Measurements from ENCODE around the gene IL17REL.

IL17REL gene

DNA sequence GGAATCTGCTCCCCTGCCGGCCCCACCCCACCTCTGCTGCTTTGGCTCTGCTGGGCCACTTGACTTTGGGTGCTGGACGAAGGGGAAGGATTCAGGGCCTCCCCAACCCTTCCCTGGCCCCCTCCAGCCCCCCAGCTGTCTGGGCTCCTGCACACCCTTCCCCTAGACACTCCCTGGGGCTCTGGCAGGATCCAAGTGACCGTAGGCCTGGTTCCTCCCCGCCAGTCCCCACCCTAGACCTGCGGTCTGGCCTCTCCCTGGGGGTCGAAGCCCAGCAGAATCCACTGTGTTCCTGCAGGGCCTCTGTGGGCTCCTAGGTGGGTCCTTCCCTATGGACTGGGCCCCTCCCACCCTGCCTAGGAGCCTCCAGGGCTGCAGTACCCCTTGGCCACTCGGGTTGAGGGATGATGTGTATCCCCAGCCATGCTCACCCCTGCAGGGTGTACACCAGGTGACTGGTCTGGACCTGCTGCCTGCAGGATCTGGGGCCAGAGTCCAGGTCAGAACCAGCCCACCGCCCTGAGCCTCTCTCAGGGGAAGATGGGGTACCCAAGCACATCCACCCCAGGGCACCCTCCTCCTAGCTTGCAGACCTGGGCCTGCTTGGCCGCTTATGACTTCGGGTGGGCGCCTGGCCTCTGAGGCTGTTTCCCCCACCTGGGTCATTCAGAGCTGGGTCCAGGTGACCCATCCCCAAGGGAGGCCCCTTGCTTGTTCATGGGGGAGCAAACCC, 46.4 kb downstream of the IL17REL start:
- DNase-seq = no peak

DNA sequence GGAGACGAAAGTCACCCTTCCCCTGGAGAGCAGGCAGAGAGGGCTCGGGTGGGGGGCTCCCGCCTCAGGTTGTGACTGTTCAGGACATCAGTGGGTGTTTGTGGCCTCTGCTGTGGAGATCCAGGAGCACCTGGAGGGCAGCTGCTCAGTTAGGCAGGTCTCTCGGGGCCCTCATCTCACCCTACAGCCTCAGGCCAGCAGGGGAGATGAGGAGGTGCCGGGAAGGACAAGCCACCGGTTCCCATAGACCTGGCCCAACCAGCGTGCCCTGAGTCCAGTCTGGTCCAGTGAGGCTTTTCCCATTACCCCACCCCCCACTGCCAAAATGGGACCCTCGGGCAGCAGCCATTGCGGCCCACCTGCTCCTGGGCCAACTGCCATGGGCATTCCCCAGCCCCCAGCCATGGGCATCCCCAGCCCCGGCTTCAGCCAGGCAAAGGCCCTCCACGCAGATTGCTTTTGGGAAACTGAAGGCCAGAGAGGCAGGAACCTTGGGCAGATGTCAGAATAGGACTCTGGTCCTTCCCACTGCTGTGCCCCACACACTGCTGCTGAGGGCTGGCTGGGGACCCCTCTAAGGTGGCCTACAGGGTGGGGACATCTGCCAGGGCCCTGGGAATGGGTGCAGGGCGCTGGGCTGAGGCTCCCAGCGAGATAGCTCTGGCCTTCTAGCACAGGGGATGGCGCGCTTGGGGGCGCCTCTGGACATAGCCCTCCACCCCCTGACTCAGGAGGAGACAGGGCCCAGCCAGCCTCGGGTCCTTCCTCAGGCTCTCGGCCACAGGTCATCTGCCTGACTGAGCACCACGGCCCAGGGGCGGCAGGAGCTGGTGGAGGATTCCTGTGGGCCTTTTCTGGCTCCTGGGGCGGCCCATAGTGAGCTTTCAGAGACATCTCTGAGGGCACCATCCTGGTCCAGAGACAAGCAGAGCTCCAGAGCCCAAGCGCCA, 47.2 kb downstream of the IL17REL start:
- no peak for DNase-seq

DNA sequence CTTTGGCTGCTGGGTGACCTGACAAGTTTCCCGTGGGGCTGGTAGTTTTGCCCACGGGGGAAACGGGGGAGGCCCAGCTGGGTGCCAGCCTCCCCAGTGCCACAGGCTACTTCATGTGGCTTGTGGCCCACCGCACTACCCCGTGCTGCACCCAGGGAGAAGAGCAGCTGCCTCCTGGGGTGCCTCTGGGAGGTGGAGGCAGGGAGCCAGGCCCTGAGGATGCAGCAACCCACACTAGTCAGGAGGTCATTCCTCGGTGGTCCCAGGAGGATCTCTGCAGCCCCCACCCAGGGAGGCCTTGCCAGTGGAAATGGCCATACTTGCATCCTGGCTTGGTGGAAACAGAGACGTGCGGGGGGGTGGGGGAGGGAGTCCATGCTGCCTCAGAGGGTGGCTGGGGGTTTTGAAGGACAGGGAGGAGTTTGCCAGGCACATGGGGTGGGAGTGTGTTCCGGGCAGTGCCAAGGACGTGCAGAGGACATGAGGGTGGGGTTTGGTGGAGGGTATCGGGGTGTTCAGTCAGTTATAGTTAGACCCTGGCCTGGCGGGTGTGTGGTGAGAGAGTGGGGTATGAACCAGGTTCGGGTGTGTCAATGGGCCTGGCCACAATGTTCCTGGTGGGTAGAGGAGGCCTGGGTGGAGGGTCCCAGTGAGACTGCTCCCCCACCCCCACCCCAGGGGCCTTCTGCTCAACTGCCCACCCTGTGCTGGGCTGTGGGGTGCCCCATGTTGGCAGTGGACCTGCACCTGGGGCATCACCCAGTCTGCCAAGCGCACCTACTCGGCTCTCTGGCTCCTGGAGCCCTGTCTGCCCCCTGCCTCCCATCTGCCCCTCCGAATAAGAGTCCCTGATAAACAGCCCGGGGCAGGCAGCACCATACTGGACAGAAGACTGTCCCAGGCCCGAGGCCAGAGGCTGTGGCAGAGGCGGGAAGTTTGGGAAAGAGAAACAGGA, 48.2 kb downstream of the IL17REL start:
- no peak for DNase-seq

DNA sequence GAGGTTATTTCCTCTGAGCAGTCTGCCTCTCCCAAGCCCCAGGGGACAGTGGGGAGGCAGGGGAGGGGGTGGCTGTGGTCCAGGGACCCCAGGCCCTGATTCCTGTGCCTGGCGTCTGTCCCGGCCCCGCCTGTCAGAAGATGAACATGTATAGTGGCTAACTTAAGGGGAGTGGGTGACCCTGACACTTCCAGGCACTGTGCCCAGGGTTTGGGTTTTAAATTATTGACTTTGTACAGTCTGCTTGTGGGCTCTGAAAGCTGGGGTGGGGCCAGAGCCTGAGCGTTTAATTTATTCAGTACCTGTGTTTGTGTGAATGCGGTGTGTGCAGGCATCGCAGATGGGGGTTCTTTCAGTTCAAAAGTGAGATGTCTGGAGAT, 48.9 kb downstream of the IL17REL start:
- no peak for DNase-seq

DNA sequence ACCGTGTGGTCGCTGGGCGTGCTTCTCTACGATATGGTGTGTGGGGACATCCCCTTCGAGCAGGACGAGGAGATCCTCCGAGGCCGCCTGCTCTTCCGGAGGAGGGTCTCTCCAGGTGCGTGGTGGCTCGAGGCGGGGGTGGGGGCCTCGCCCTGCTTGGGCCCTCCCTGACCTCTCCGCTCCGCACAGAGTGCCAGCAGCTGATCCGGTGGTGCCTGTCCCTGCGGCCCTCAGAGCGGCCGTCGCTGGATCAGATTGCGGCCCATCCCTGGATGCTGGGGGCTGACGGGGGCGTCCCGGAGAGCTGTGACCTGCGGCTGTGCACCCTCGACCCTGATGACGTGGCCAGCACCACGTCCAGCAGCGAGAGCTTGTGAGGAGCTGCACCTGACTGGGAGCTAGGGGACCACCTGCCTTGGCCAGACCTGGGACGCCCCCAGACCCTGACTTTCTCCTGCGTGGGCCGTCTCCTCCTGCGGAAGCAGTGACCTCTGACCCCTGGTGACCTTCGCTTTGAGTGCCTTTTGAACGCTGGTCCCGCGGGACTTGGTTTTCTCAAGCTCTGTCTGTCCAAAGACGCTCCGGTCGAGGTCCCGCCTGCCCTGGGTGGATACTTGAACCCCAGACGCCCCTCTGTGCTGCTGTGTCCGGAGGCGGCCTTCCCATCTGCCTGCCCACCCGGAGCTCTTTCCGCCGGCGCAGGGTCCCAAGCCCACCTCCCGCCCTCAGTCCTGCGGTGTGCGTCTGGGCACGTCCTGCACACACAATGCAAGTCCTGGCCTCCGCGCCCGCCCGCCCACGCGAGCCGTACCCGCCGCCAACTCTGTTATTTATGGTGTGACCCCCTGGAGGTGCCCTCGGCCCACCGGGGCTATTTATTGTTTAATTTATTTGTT, 49.6 kb downstream of the IL17REL start:
- peak in 1 of 2 experiments; percentile 17 for DNase-seq

DNA sequence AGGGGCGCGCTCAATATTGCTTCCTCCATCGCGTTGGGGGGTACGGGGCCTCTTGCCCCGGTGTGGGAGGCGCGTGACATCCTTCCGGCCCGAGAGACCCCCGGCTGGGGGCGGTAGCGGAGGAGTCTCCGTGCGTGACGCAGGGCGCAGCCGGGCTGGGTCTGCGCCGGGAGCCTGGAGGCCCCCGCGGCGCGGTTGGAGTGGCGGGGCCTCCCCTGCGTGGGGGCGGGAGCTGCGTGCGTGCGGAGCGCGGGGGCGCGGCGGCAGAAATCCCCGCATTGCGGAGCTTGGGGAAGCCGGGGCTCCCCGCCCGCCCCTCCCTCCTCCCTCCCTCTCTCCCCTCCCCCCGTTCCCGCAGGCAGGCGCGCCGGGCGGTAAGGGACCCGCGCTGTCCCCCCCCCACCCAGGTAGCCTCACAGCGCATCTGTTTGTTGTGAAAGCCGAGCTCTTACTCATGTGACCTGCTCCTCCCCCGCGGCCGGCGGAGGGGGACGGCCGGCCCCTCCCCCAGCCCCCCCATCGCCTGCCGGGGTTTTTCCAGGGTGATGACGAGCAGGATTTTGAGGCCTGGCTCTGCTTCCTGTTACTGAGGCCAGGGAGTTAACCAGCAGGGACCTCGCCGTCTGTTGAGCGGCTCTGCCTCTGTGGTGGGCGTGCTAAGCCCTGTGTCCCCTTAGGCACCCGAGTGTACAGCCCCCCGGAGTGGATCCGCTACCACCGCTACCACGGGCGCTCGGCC, 50.4 kb downstream of the IL17REL start:
- DNase-seq = peak; percentile 85 to 86

DNA sequence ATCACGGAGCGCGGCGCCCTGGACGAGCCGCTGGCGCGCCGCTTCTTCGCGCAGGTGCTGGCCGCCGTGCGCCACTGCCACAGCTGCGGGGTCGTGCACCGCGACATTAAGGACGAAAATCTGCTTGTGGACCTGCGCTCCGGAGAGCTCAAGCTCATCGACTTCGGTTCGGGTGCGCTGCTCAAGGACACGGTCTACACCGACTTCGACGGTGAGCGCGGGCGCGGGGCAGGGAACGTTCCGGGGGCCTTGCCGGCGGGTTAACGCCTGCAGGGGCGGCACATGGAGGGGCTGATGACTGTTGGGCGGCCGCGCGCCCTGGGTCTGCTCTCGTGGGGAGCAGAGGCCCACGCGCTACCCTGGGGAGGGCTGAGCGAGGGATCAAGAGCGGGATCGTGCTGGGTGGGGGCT, 51.0 kb downstream of the IL17REL start:
- DNase-seq = no peak

DNA sequence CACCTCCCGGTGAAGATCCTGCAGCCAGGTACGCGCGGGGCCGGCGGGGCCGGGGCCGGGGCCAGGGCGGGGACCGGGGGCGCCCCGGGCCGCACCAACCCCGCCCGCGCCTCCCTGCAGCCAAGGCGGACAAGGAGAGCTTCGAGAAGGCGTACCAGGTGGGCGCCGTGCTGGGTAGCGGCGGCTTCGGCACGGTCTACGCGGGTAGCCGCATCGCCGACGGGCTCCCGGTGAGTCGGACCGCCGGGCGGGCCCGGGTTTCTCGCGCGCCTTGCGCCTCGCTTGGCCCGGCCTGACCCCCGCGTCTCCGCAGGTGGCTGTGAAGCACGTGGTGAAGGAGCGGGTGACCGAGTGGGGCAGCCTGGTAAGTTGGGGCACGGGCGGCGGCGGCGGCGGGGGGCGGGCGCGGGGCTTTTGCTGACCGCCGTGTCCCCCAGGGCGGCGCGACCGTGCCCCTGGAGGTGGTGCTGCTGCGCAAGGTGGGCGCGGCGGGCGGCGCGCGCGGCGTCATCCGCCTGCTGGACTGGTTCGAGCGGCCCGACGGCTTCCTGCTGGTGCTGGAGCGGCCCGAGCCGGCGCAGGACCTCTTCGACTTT, 51.5 kb downstream of the IL17REL start:
- peak in 1 of 2 experiments; percentile 28 for DNase-seq

DNA sequence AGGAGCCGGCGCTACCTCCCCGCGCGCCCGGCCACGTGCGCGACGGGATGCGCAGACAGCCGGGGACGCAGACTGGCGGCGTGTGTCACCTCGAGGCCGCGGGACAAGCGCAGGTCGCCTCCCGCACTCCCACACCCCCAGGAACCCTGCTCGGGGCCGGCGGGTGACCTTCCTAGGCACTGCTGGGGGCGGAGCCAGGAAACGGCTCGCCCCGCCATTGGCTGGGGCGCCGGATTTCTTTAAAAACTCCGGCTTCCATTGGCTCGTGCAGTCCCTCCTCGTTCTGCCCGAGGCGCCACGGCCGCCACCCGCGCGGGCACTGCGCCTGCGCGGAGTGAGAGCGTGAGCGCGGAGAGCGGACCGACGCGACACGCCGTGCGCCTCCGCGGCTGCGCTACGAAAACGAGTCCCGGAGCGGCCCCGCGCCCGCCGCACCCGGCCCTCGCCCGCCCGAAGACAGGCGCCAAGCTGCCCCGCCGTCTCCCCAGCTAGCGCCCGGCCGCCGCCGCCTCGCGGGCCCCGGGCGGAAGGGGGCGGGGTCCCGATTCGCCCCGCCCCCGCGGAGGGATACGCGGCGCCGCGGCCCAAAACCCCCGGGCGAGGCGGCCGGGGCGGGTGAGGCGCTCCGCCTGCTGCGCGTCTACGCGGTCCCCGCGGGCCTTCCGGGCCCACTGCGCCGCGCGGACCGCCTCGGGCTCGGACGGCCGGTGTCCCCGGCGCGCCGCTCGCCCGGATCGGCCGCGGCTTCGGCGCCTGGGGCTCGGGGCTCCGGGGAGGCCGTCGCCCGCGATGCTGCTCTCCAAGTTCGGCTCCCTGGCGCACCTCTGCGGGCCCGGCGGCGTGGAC, 52.2 kb downstream of the IL17REL start, which contains the start of gene PIM3:
PIM3 (plus strand) TSS at position 614 of the 846 bp plus-strand sequence; CDS start at position 790, 176 bp downstream.
- peak; percentile 88 to 92 for DNase-seq

DNA sequence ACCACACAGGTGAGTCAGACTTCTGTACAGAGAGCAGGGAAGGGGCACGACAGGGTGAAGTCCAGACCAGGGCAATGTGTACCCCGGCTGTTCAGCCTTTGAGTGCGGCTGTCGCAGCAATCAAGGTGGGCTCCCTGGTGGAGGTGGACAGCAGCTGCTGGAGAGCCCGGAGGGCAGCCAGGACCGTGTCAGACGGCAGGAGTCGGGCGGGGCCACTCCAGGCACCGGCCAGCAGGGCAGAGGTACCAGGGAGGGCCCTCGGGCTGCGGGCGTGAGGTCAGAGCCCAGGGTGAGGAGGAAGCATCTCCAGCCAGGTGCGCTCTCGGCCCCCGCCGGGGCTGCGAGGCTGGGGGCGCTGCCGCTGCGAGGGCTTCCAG, 52.8 kb downstream of the IL17REL start:
- DNase-seq = peak in 1 of 2 experiments; percentile 23

DNA sequence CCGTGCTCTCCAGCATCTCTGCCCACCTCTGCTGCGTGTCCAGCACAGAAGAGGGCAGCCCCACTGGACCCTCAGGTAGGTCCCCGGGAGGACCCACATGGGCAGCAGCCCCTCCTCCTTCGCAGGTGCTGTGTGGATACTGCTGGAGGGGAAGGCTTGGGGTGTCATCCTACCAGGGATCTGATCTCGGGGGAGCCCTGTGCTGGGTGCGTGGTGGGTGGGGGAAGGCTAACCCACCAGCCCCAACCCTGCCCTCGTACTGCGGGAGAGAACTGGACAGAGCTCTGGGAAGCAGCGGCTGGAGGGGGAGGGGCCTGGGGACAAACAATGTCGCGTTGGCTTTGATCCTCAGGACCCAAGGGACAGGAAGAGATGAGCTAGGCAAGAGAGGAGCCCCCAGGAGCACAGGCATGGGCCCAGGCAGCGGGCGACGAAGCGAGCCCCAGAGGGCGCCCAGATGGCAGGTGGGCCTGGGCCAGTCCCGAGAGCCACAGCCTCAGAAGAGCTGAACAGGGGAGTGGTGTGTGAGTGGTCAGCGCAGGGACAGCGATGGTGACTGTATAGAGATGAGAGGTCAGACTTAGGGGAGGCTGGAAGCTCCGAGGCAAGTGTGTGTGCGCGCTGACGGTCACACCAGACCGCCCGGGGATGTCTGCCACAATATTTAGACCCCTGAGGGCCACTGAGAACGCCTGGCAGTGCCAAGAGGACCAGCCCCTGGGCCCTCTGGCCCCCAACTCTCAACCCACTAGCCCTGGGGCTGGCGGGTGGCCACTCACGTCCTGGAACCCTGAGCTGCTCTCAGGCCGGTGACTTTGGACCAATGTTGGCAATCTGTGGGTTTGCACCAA, 53.4 kb downstream of the IL17REL start:
- no peak for DNase-seq

DNA sequence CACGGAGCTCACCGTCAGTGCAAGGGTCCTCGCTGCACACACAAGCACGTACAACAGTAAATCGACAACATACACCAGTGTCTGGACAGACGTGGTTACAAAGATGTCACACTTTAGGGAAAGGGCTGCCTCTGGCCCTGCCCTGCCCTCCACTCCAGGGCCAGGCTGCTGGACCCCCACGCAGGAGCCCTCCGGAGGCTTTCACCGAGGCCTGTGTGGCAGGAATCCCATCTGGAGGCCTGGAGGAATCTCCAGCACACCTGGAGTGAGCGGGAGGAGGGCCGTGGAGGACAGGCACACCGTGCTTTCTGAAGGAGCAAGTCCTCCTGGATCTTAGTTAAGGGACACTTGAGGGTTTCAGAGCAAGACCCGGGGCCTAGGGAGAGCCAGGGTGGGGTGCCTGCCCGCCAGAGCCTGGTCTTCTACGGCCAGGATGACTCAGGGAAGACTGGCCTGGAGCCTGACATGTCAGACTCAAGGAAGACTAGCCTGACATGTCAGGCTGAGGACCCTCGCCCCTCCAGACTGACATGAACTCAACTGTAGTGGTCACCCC, 54.1 kb downstream of the IL17REL start:
- no peak for DNase-seq

DNA sequence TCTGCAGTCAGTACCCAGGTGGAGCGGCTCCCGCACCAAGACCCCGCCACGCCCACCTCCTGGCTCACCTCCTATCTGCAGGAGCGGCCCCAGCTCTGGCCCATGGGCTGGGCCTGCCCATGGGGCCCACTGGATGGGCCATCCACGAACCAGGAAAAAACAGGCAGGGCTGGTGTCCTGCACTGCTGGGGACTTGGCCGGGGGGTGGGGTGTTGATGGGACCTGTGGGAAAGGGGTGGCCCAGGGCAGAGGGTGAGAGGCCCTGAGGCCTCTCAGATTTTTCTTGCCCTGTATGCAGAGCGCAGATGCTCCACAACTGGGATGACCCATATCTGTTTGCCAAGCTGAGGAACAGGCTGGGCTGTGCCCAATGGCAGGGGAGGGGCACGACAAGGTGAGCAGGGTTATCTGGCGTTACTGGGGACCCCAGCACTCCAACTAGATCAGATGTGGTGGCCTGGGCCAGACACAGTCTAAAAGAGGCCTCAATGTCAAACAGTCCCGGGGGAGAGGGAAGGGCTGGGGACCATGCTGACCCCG, 54.7 kb downstream of the IL17REL start:
- no peak for DNase-seq

DNA sequence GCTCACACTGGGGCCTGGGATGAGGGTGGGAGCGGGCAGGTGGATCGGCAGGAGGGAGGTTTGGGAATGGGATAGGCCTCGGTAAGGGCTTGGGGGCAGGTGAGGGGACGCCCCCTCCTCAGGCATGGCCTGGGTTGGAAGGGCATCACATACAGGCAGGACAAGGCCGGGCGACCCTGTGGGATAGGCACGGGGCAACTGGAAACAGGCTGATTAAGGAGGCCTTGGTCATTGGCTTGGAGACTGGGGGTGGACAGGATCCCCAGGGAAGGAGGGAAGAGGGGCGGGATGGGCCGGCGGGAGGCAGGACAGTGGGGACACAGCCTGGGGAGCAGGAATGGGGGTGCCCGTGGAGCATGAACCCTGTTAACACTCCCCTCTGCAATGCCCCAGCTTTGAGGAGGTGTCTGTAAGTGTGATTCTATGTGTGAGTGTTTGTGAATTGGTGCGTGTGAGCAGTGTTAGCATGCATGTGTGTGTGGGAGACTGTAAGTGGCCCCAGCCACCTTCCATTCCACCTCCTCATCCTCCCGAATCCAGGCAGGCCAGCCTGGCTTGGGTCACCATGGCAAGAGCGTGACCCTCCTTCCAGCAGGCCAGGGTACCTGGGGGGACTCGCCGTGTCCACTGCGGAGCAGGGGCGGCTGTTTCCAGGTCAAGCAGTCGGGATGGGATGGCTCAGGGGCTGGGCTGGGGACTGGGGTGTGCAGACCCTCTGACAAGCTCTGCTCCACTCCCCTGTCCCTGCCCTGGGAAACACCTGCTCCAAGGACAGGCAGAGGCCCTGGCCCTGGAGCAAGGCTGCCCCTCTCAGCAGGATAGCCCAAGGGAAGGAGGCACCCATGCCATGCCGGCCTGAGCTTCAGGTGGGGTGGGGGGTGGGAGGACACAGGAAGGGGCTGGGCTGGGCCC, 55.4 kb downstream of the IL17REL start:
- no peak for DNase-seq

DNA sequence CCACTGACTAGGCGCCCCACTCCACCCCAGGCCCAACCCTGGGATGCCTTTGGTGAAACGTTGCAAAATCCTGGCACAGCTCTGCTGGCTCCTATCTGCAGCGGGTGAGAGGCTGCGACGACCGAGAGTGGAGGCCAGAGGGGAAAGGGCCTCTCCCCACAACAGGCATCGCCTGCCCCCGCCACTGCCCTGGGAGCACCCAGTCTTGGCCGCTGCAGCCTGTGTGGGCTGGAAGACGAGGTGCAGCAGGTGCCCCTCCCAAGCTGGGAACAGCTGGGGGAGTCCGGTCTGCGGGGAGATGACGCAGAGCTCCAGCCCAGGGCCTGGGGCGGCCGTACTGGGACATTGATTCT, 56.2 kb downstream of the IL17REL start:
- DNase-seq = no peak

DNA sequence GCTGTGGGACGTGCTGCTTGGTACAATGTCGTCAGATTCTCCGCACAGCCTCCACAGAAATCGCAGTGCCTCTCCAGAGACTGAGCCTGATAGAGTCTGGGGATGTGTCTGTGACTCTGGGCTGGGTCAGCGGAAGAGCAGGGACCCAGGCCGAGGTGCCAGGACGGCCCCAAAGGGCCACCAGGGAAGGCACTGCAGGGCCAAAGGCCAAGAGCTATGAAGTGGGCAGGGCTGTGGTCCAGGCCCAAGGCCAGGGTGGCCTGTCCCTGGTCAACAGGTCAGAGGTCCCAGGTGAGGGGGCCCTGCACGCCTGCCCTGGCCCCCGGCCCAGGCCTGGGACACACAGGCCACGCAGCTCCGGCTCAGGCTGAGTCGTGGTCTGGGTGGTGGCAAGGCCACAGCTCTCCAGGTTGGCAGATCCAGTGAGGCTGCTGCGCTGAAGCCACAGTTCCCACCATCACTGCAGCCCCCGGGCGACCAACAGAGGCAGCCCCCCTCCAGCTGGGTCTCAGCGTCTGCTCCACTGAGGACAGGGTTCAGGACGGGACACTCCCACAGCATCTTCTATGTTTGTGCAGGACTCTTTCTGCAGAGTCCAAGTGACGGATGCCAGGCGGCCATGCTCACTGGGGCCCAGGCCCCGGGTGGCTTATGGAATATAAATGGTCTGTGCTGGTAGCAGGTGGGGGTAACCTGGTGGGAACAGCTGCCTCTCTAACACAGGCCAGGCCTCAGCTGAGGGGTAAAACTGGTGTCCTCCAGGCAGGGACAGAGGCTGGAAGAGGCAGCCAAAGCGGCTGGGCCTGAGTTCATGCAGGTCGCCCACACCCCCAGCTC, 56.8 kb downstream of the IL17REL start:
- DNase-seq = no peak

All from activated CD4-positive, alpha-beta T cell treated with anti-CD3 and anti-CD28 coated beads, Interleukin-2, amount 50 U/mL, for 4 hours (primary cell).